ENCODE measurements around the gene CACNA1A.
"Not testable (repeated sequence)": the region's sequence is repeated elsewhere in the genome, so short reads cannot be mapped to it uniquely, and the experiment has no call there.

Gene CACNA1A

DNA sequence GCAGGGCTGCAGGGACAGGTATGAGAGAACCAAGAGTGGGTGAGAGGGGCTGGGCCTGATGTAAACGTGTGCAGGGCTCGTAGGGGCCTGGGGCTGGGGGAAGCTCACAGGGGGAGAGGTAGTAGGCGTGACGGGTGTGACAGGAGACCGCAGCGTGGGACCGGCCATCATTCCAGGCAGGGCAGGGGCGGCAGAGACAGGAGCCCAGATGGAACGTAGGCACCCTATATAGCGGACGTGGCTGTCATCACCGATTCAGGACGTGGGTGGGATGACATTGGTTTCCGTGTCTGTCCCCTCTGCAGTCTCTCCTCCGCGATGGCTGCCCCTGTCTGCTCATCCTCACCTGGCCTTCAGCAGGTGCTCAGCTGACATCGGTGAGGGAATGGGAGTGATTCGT lies 307.6 kb downstream of the CACNA1A start:
- DNase-seq (ENCODE audit: low read depth) = no peak

DNA sequence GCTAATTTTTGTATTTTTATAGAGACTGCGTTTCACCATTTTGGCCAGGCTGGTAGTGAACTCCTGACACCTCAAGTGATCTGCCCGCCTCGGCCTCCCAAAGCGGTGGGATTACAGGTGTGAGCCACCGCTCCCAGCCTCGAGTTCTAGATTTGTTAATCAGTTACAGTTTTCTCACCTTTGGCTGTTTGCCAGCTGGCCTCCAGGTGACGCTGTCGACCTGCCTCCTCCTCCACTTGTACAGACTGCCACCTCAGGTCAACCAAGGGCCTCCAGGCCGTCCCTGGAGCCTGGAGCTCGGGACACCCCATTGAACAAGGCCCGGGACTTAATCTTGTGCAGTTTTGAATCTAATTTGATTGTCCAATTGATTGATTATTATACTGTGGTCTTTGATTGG lies 310.6 kb downstream of the CACNA1A start:
- no peak for DNase-seq (ENCODE audit: low read depth)

DNA sequence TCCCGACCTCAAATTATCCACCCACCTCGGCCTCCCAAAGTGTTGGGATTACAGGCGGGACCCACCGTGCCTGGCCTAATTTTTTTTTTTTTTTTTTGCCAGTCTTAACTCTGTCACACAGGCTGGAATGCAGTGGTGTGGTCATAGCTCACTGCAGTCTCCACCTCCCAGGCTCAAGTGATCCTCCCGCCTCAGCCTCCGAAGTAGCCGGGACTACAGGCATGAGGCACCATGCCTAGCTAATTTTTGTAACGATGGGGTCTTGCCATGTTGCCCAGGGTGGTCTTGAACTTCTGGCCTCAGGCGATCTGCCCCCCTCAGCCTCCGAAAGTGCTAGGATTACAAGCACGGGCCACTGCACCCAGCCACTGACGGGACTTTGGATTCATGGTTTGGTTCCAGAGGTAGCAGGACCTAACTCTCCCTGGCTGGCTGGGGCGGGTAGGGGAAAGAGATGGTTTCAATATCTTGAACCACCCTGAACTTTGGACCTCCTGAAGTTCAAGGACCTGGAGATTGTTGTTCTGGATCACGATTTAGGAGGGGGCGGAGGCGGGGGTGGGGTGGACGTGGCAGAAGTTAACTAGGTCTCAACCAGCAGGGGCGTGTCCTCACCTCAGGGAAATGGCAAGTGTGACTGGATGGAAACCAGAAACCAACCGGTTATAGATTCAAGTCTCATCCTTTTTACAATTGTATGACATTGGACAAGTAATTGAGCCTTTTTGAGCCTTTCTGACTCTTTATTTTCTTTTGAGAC lies 315.3 kb downstream of the CACNA1A start:
- DNase-seq (ENCODE audit: low read depth) = no peak

DNA sequence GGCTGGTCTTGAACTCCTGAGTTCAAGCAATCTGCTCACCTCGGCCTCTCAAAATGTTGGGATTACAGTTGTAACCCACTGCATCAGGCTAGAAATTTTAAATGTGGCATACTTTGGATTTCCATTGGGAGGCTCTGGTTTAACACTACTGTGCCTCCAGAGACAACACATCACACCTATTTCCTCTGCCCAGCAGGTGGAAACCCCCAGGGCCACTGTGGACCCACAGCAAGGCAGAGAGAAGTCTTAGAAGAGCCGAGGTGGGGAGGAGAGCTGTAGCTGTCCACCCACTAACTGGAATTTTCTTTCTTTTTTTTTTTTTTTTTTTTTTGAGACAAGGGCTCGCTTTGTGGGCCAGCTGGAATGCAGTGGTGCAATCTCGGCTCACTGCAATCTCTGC lies 316.7 kb downstream of the CACNA1A start:
- no peak for DNase-seq (ENCODE audit: low read depth)

DNA sequence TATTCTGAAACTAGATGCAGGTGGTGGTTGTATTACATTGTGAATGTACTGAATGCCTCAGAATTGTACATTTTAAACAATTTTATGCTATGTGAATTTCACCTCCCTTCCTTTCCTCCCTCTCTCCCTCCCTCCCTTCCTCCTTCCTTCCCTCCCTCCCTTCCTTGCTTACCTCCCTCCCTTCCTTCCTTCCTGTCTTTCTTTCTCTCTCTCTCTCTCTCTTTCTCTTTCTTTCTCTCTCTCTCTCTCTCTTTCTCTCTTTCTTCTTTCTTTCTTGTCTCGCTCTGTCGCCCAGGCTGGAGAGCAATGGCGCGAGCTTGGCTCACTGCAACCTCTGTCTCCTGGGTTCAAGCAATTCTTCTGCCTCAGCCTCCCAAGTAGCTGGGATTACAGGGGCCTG lies 318.9 kb downstream of the CACNA1A start:
- no peak for DNase-seq (ENCODE audit: low read depth)

DNA sequence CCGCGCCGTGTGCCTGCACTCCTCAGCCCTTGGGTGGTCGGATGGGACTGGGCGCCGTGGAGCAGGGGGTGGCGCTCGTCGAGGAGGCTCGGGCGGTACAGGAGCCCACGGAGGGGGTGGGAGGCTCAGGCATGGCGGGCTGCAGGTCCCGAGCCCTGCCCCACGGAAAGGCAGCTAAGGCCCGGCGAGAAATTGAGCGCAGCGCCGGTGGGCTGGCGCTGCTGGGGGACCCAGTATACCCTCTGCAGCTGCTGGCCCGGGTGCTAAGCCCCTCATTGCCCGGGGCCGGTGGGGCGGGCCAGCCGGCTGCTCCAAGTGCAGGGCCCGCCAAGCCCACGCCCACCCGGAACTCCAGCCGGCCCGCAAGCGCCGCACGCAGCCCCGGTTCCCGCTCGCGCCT lies 319.6 kb downstream of the CACNA1A start:
- not testable (repeated sequence) for DNase-seq (ENCODE audit: low read depth)

DNA sequence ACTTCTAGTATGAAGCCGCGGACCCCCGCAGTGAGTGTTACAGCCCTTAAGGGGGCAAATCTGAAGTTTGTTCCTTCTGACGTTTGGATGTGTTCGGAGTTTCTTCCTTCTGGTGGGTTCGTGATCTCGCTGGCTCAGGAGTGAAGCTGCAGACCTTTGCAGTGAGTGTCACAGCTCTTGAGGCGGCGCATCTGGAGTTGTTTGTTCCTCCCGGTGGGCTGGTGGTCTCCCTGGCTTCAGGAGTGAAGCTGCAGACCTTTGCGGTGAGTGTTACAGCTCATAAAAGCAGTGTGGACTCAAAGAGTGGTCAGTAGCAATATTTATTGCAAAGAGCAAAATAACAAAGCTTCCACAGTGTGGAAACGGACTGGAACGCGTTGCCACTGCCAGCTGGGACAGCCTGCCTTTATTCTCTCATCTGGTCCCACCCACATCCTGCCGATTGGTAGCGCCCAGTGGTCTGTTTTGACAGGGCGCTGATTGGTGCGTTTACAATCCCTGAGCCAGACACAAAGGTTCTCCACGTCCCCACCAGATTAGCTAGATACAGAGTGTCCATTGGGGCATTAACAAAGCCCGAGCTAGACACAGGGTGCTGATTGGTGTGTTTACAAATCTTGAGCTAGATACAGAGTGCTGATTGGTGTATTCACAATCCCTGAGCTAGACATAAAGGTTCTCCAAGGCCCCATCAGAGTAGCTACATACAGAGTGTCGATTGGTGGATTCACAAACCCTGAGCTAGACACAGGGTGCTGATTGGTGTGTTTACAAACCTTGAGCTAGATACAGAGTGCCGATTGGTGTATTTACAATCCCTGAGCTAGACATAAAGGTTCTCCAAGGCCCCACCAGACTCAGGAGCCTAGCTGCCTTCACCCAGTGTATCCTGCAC lies 320.3 kb downstream of the CACNA1A start:
- not testable (repeated sequence) for DNase-seq (ENCODE audit: low read depth)

DNA sequence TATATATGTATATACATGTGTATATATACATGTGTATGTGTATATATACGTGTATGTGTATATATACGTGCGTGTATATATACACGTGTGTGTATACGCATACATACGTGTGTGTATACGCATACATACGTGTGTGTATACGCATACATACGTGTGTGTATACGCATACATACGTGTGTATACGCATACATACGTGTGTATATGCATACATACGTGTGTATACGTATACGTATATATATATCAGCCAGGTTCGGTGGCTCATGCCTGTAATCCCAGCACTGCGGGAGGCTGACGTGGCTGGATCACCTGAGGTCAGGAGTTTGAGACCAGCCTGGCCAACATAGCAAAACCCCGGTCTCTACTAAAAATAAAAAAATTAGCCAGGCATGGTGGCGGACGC lies 321.4 kb downstream of the CACNA1A start:
- DNase-seq (ENCODE audit: low read depth) = not testable (repeated sequence)

DNA sequence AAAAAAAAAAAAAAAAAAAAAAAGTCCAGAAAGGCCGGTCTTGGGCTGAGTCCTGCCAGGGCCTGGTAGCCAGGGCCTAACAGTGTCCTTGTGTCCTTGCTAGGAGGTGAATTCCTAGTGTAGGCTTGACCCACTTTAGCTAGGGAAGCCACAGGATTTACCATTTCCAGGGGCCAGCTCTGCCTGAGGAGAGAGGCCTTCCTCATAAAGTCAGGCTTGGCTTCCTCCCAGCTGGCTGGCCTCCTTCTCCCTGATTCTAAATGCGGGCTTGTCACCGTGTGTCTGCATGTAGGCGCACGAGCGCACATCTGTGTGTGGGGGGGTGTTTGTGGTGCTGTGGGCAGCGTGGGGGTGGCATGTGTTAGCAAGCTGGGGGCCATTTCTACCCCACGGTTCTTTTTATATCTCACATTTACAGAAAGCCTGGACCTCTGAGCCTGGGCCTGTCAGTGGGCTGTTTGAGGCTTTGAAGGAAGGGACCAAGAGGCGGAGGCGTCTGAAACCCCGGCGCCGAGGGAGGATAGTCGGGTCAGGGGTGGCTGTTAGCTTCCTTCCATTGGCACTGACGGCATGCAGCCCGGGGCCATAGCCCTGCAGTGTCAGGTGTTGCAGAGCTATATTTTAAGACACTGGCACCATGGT lies 324.4 kb downstream of the CACNA1A start:
- DNase-seq (ENCODE audit: low read depth) = peak; percentile 51

DNA sequence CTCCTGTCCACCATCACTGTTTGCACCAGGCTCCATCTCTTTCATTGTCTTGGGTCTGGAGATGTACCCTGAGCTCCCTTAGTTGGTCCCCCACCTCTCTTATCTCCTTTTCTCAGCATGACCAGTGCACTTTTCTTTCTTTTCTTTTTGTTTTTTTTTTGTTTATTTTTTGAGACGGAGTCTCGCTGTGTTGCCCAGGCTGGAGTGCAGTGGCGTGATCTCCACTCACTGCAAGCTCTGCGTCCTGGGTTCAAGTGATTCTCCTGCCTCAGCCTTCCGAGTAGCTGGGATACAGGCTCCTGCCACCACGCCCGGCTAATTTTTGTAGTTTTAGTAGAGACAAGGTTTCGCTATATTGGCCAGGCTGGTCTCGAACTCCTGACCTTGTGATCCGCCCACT lies 328.0 kb downstream of the CACNA1A start:
- DNase-seq (ENCODE audit: low read depth) = not testable (repeated sequence)

DNA sequence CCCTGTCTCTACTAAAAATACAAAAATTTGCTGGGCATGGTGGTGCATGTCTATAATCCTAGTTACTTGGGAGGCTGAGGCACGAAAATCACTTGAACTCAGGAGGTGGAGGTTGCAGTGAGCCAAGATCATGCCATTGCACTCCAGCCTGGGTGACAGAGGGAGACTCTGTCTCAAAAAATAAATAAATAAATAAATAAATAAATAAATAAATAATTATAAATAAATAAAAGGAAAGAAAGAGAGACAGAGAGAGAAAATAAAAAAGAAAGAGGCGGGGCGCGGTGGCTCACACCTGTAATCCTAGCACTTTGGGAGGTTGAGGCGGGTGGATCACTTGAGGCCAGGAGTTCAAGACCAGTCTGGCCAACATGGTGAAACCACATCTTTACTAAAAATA lies 328.7 kb downstream of the CACNA1A start:
- DNase-seq (ENCODE audit: low read depth) = not testable (repeated sequence)

DNA sequence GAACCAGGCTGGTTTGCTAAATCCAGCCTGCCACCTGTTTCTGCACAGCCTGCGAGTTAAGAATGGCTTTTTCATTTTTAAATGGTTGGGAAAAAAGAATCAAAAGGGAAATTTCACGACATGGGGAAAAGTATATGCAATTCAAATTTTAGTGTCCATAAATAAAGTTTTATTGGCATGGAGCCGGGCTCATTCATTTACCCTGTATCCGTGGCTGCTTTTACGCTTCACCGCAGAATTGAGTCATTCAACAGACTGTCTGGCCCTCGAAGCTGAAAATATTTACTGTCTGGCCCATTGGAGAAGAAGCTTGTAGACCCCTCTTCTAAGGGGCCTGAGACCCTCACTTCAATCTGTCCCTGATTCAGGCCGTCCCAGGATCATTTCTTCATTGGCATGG lies 329.9 kb downstream of the CACNA1A start:
- DNase-seq (ENCODE audit: low read depth) = no peak

DNA sequence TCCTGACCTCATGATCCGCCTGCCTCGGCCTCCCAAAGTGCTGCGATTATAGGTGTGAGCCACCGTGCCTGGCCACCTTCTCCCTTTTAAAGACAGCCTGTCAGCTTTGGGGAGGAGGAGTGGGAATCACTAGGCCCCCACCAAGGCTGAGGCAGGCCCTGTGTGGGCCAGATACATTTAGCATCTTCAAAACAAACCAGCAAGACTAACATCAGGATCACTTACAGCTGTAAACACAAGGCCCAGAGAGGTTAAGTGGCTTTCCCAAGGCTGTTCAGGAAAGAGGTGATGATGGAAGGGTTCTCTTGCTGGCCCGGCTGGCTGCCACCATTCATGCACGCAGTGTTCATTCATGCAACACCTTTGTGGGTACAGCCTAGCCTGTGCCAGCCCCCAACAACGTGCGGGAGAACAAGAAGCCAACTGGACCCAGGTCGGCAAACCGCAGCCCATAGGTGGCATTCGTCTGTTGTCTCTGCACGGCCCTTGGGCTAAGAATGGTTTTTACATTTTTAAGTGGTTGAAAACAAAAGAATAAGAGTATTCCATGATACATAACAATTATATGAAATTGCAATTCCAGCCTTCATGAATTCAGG lies 333.0 kb downstream of the CACNA1A start:
- DNase-seq (ENCODE audit: low read depth) = no peak

DNA sequence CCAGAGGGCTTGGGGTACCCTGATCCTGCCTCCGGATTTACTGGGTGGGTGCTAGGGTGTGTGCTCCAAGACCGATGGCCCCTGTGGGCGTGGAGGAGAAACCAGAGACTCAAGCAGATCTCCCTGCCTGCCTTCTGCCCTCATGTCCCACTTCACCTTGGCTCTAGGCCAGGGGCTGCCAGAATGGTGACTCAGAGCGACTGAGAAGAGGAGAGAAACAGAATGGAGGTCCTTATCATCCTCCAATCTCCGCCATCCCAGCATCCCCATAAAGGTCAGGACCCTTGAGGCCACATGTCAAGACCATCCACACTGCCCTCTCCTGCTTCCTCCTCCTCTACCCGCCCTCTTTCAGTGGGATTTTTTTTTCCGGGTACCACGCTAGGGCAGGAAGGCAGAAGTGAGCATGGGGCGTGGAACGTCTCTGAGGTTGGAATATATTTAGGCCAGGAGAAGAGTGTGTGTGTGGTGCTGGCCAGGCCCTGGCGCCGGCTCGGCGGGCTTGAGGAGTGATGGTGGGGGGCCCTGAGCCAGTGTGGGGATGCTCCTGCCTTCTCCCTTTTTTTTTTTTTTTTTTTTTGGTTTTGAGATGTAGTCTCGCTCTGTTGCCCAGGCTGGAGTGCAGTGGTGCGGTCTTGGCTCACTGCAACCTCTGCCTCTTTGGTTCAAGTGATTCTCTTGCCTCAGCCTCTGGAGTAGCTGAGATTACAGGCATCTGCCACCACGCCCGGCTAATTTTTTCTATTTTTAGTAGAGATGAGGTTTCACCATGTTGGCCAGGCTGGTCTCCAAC lies 333.7 kb downstream of the CACNA1A start:
- DNase-seq (ENCODE audit: low read depth) = peak; percentile 74

DNA sequence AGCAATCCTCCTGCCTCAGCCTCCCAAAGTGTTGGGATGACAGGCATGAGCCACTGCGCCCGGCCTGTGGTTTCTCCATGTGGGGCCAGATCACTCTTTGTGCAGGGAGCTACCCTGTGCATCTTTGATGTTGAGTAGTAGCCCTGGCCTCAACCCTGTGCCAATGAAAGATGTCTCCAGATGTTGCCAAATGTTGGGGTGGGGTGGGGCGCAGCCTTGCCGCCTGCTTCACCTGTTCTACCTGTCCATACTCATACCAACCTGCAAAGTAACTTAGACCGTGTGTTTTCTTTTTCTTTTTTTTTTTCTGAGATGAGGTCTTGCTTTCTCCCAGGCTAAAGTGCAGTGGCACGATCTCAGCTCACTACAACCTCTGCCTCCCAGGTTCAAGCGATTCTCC lies 335.1 kb downstream of the CACNA1A start:
- DNase-seq (ENCODE audit: low read depth) = no peak

DNA sequence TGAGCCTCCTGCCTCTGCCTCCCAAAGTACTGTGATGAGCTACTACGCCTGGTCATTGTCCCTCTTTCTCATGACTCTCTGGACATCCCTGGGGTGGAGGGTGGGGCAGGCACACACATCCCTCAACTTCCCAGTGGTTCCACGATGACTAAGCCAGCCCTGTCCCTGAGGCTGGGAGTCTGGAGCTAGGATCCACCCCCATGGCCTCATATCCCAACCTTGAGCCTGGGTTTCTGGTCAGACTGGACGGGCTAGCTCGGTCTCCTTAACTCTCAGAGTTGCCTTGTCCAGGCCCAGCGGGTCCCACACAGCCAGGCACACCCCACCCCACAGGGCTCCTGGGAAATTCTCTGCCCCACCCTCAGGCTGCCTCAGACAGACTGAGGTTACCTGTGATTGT lies 336.5 kb downstream of the CACNA1A start:
- DNase-seq (ENCODE audit: low read depth) = no peak

DNA sequence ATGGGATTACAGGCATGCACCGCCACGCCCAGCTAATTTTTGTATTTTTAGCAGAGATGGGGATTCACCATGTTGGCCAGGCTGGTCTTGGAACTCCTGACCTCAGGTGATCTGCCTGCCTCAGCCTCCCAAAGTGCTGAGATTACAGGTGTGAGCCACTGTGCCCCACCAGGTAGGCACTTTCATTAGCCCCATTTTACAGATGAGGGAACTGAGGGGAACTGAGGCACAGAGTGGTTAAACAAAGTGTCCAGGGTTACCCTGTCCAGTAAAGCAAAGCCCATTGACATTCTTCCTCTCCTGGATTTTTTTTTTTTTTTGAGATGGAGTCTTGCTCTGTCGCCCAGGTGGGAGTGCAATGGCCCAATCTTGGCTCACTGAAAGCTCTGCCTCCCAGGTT lies 340.1 kb downstream of the CACNA1A start:
- not testable (repeated sequence) for DNase-seq (ENCODE audit: low read depth)

DNA sequence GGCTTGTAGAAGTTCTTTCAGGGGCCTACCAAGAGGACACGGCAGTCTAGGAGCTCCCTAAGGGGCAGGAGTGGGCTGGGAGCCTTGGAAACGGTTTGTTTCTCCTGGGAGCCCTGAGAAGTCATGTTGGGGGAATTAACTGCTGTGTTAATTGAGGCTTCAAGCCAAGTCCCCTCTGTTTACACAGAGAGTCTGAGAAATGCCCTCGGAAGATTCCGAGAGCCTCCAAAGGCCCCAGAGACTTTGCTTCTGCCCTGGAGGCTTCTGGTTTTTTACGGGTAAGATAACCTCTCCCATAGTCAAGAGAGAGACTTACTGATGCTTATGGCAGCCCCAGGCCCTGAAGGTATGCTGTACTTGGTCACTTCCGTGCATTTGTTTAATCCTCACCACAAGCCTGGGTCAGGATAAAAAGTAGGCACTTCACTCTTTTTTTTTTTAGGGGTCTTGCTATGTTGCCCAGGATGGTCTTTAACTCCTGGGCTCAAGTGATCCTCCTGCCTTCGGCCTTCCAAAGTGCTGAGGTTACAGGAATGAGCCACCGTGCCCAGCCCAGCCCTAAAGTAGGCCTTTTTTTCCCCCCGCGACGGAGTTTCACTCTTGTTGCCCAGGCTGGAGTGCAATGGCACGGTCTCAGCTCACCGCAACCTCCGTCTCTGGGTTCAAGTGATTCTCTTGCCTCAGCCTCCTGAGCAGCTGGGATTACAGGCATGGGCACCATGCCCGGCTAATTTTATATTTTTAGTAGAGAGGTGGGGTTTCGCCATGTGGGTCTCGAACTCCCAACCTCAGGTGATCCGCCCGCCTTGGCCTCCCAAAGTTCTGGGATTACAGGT lies 340.9 kb downstream of the CACNA1A start:
- no peak for DNase-seq (ENCODE audit: low read depth)

DNA sequence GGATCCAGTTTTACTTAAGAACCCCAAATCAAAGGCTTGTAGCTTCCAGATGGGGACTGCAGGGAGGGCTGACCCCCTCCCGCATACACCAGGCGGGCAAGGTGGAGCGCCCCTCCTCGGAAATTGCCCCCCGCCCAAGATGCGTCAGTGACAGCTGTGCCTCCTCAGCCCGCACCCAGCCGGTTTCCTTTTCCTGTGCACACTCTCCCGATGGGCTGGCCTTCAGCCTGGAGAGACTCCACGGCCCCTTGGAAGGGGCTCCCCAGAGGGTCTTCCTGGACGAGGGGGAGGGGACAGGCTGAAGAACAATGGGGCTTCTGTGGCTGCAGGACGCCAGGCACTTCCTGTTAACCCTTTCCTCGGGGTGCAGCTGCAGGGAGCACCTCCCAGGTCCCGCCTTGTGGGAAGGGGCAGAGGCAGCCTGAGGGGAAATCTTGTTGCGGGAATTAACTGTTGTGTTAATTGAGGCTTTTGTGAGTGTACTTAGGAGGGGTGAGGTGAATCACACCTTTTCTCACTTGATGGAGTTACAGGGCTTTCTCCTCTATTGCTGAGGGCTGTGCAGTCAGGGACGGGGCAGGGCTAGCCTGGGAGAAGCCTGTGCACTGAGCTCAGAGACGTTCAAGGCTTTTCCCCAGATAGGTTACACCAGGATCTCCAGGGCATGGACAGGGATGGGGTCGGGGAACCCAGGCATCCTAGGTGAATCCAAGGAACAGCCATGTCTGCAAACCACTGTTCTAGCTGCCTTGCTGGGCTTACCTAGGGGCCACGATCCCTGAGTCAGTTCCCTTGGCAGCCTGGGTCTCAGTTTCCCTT lies 341.7 kb downstream of the CACNA1A start:
- no peak for DNase-seq (ENCODE audit: low read depth)
